PFSK-1 (cell line): ENCODE data around the gene CRYZL1.

Source experiments
- FOXP2 ChIP-seq: optimal IDR thresholded peaks from 2 replicates; pipeline ENCODE3; 2011; ENCODE audit warnings: borderline replicate concordance, control low read depth, inconsistent platforms; ENCODE audit not compliant: insufficient read depth; ENCODE audit errors: extremely low read length, extremely low read depth
- POLR2AphosphoS5 ChIP-seq: IDR thresholded peaks from 2 replicates; pipeline ENCODE4 v1.6.1; 2012; ENCODE audit warnings: low read depth, mild to moderate bottlenecking, control low read depth, low read length, moderate library complexity
- REST ChIP-seq, 2 experiments: IDR thresholded peaks; 2 replicates each; pipeline versions ENCODE4 v1.6.1 to v1.8.0; 2011 to 2012; ENCODE audit warnings: low read depth in 2 of 2, low read length in 2 of 2, control low read depth in 1 of 2, inconsistent platforms in 1 of 2, mild to moderate bottlenecking in 1 of 2, moderate library complexity in 1 of 2; ENCODE audit not compliant: insufficient read depth in 1 of 2
- TAF1 ChIP-seq: IDR thresholded peaks from 2 replicates; pipeline ENCODE4 v1.6.1; 2012; ENCODE audit warnings: low read length, control low read depth, borderline replicate concordance; ENCODE audit not compliant: insufficient read depth

DNA sequence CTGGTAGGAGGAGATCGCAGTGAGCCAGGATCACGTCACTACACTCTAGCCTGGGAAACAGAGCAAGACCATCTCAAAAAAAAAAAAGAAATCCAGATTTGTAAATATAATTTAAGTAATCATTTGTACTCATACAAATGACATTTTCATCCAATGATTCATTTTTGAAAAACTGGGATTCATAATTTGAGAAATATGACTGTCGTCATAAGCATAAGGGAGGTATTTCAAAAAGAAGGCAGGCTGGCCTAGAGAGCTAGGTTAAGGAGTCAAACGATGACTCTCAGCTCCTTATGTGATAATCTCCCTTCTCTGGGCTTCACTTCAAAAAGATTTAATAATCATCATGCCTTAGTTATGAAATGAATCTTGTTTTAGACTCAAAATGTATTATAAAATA is 101.9 kb downstream of the CRYZL1 start:
- TF ChIP-seq REST (IDR thresholded peaks at IDR 0.05; ENCODE audit: insufficient read depth in 1 of 2, low read depth in 2 of 2, low read length in 2 of 2) (no peak), TAF1 (no peak), FOXP2 (no peak), POLR2AphosphoS5 (no peak)
